Endothelial cell of umbilical vein (primary cell): Measurements from ENCODE around the gene CDK19. TPM values are rescaled to one million over a fixed set of nuclear protein-coding genes. Genes with fewer than 3 reads are reported as not detected.

Experiments used
- BruUV-seq: library from RNA; stranded (reverse); fragments of 400-500 nt; replicated peaks from 2 replicates; lab custom pipeline; 2021; lab: Mats Ljungman, UMichigan
- CTCF ChIA-PET: fragments of 300-600, 350-600 bp; sonication (Branson Sonifier 250); formaldehyde crosslinking; loops from one replicate; lab custom pipeline; 2021; ENCODE audit warnings: antibody characterized with exemption, inconsistent platforms; lab: Charles Lee
- POLR2A ChIA-PET: fragments of 300-600, 350-600 bp; sonication (Branson Sonifier 250); formaldehyde crosslinking; loops from one replicate; lab custom pipeline; 2021; ENCODE audit warnings: antibody characterized with exemption, inconsistent platforms; lab: Charles Lee
- DNase-seq: peaks from one replicate; pipeline ENCODE4 v3.0.0-alpha.2; 2011; ENCODE audit warnings: low read depth, low spot score
- FAIRE-seq: peaks from 2 replicates; lab custom pipeline; 2011; peaks lifted over from hg19 to GRCh38; lab: Jason Lieb, UNC
- H2AFZ ChIP-seq: 2 replicates; pipeline ENCODE4 v1.6.0; 2012; ENCODE audit warnings: low read depth, low read length, control low read depth, inconsistent platforms
- H3K27ac ChIP-seq: 2 replicates; pipeline ENCODE4 v1.5.1; 2011; ENCODE audit warnings: low read depth, mild to moderate bottlenecking, control low read depth, low read length, moderate library complexity; ENCODE audit not compliant: insufficient read depth
- H3K27me3 ChIP-seq, 2 experiments: 2 replicates each; pipeline versions ENCODE4 v1.6.0 to v1.6.1; 2011; ENCODE audit warnings: low read length in 2 of 2, mixed read lengths in 1 of 2; ENCODE audit not compliant: control insufficient read depth in 2 of 2, insufficient read depth in 2 of 2
- H3K36me3 ChIP-seq, 2 experiments: 2 replicates in 1 of 2; 3 replicates in 1 of 2; pipeline ENCODE4 v1.5.1; 2011; ENCODE audit warnings: low read length in 2 of 2, mild to moderate bottlenecking in 1 of 2, moderate library complexity in 1 of 2; ENCODE audit not compliant: control insufficient read depth in 2 of 2, insufficient read depth in 2 of 2; ENCODE audit errors: extremely low read depth in 1 of 2
- H3K4me1 ChIP-seq: 3 replicates; pipeline ENCODE4 v1.5.1; 2011; ENCODE audit warnings: mild to moderate bottlenecking, low read length; ENCODE audit not compliant: control insufficient read depth, insufficient read depth; ENCODE audit errors: extremely low read depth
- H3K4me2 ChIP-seq: 2 replicates; pipeline ENCODE4 v1.6.1; 2011; ENCODE audit warnings: low read length, control low read depth, mixed read lengths; ENCODE audit not compliant: insufficient read depth
- H3K4me3 ChIP-seq, 3 experiments: fragments of 200-600 bp in 1 of 3; sonication (generic), shearing (Covaris generic) in 1 of 3; replicated peaks in 1 of 3; 2 replicates each; pipeline ENCODE4 v1.5.1; 2011 to 2016; ENCODE audit warnings: control low read depth in 3 of 3, low read length in 3 of 3, mild to moderate bottlenecking in 2 of 3, inconsistent platforms in 1 of 3, low read depth in 1 of 3, moderate library complexity in 1 of 3; ENCODE audit not compliant: insufficient read depth in 1 of 3
- H3K79me2 ChIP-seq: 2 replicates; pipeline ENCODE4 v1.6.0; 2012; ENCODE audit warnings: low read length, inconsistent platforms; ENCODE audit not compliant: control insufficient read depth, insufficient read depth
- H3K9ac ChIP-seq: replicated peaks from 2 replicates; pipeline ENCODE3; 2011; ENCODE audit warnings: low read length, control low read depth; ENCODE audit not compliant: insufficient read depth; ENCODE audit errors: extremely low read depth
- H3K9me1 ChIP-seq: replicated peaks from 3 replicates; pipeline ENCODE4 v1.6.0; 2011; ENCODE audit warnings: mild to moderate bottlenecking, low read length; ENCODE audit not compliant: control insufficient read depth, insufficient read depth; ENCODE audit errors: extremely low read depth
- H3K9me3 ChIP-seq: replicated peaks from 2 replicates; pipeline ENCODE4 v1.5.1; 2012; ENCODE audit warnings: low read length, inconsistent platforms; ENCODE audit not compliant: control insufficient read depth, insufficient read depth
- H4K20me1 ChIP-seq: replicated peaks from 2 replicates; pipeline ENCODE3; 2011; ENCODE audit warnings: mild to moderate bottlenecking, low read length; ENCODE audit not compliant: control insufficient read depth, insufficient read depth; ENCODE audit errors: extremely low read depth
- CTCF ChIP-seq, 2 donors: IDR thresholded peaks; 1 replicate in 1 of 2; 2 replicates in 1 of 2; pipeline ENCODE4 v1.5.1; 2011; ENCODE audit warnings: low read length in 2 of 2, mild to moderate bottlenecking in 2 of 2, moderate library complexity in 2 of 2, control low read depth in 1 of 2, inconsistent platforms in 1 of 2, low read depth in 1 of 2; ENCODE audit not compliant: insufficient read depth in 1 of 2; ENCODE audit errors: extremely low read depth in 1 of 2
- EZH2 ChIP-seq: IDR thresholded peaks from 2 replicates; pipeline ENCODE4 v1.6.1; 2012; ENCODE audit warnings: borderline replicate concordance, low read depth, mild to moderate bottlenecking, moderate library complexity, low read length, inconsistent platforms; ENCODE audit not compliant: severe bottlenecking
- FOS ChIP-seq: IDR thresholded peaks from 2 replicates; pipeline ENCODE4 v1.6.1; 2011; ENCODE audit warnings: mild to moderate bottlenecking, low read length, moderate library complexity, borderline replicate concordance; ENCODE audit not compliant: insufficient read depth
- GATA2 ChIP-seq: IDR thresholded peaks from 2 replicates; pipeline ENCODE4 v1.7.0; 2011; ENCODE audit warnings: low read depth, mild to moderate bottlenecking, moderate library complexity, mixed read lengths, low read length; ENCODE audit not compliant: insufficient read length, insufficient read depth
- JUN ChIP-seq: IDR thresholded peaks from 2 replicates; pipeline ENCODE4 v1.6.1; 2011; ENCODE audit warnings: borderline replicate concordance, low read depth; ENCODE audit not compliant: insufficient read length, insufficient read depth
- MAX ChIP-seq: IDR thresholded peaks from 2 replicates; pipeline ENCODE4 v1.6.1; 2011; ENCODE audit not compliant: insufficient read depth, insufficient read length
- MYC ChIP-seq: IDR thresholded peaks from one replicate; pipeline ENCODE4 v1.6.1; 2011; ENCODE audit warnings: mild to moderate bottlenecking, low read depth, low read length
- POLR2A ChIP-seq: IDR thresholded peaks from 2 replicates; pipeline ENCODE4 v1.6.1; 2012; ENCODE audit warnings: low read depth, mild to moderate bottlenecking, control low read depth, low read length
- POLR2AphosphoS5 ChIP-seq: IDR thresholded peaks from 2 replicates; pipeline ENCODE4 v1.6.1; 2012; ENCODE audit warnings: low read depth, mild to moderate bottlenecking, control low read depth, low read length, moderate library complexity; ENCODE audit not compliant: insufficient read depth
- dilution Hi-C: fragments of 300-500 bp; cut with MboI; formaldehyde crosslinking; loops from one replicate; pipeline ENCODE4 v1.15.0; 2019; ENCODE audit warnings: low sequenced_read_pairs; ENCODE audit not compliant: extremely low pct_ligation_motif_present
- intact Hi-C: fragments of 100-400 bp; cut with micrococcal nuclease; formaldehyde crosslinking; loops from one replicate; pipeline ENCODE4 v1.10.0; 2022
- polyA plus RNA-seq, 4 experiments: library from polyadenylated mRNA; depleted of rRNA in 3 of 4; stranded (reverse) in 3 of 4; unstranded in 1 of 4; fragments of >200 nt; gene quantifications; 2 replicates each; pipeline versions ENCODE4 v1.2.1 to v1.2.3, GENCODE V29; 2011 to 2012; ENCODE audit warnings: missing spikeins in 1 of 4
- total RNA-seq: library from RNA; stranded (reverse); gene quantifications from 2 replicates; pipeline ENCODE4 v1.2.3, GENCODE V29; 2021

The CDK19 gene
- total and polyA plus RNA-seq, 2 donors (not counting 3 experiments of a cell fraction or from before 2014, with no cell fraction given) = 4.6 to 12.1 TPM

- no peak overlapping the region for H2AFZ ChIP-seq
- DNase-seq (no peak), FAIRE-seq (no peak)
- no peaks in the 10 kb centered on the region for H3K9me3 ChIP-seq
- no peak overlapping the region for H3K4me2 ChIP-seq
- POLR2A ChIA-PET = no interaction called here
- peaks cover 5 to 8% of the 10 kb centered on the region in 2 experiments for H3K27me3 ChIP-seq
- no peaks in the 10 kb centered on the region for H3K36me3 ChIP-seq
- no peak overlapping the region for H3K4me3 ChIP-seq
- H3K9me1 ChIP-seq = no peaks in the 10 kb centered on the region
- H3K27ac ChIP-seq = no peak overlapping the region
- dilution Hi-C loops = no loop called here
- intact Hi-C loops = no loop called here
- no peaks in the 10 kb centered on the region for H3K4me1 ChIP-seq
- no peaks in the 10 kb centered on the region for H3K79me2 ChIP-seq
- TF ChIP-seq JUN = no peak
- no peaks in the 10 kb centered on the region for H4K20me1 ChIP-seq
- BruUV-seq = no TSS peak
- CTCF ChIA-PET = no interaction called here
- H3K9ac ChIP-seq = no peak overlapping the region
Observed at GRCh38 chr6:110597761-110598160, 217.5 kb downstream of the CDK19 start.

DNA sequence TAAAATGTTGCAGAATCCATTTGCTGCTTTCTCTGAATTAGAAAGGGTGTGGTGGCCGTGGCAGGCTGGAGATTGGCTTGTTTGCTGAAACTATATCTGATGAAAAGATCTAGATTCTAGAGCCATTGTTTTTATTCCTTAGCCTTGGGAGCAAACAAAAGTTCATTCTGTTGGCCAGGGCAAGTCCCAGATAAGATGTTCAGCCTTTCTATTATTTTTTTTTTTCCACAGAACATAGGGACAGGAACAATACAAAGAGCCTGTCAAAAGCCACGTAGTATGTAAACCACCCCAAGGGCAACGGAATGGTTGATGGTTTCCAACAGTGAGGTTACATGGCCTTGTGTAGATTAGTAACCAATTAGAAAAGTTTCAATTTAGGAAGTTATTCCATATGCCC is 218.9 kb downstream of the CDK19 start:
- intact Hi-C loops = no loop called here
- H3K4me2 ChIP-seq = no peak overlapping the region

More for the DNA sequence above, 218.9 kb downstream of the CDK19 start:
- no peak overlapping the region for H3K4me3 ChIP-seq
- H3K27me3 ChIP-seq = peaks cover 7 to 16% of the 10 kb centered on the region in 2 experiments
- no peak for FAIRE-seq
- H3K27ac ChIP-seq = no peak overlapping the region
- H3K9me3 ChIP-seq = no peaks in the 10 kb centered on the region
- BruUV-seq = no TSS peak
- ChIA-PET CTCF (no interaction called here), POLR2A (no interaction called here)
- TF ChIP-seq EZH2 (no peak), CTCF (IDR thresholded peaks at IDR 0.05; ENCODE audit: extremely low read depth in 1 of 2, insufficient read depth in 1 of 2, low read depth in 1 of 2, low read length in 2 of 2) (no peak), JUN (no peak), POLR2AphosphoS5 (no peak), POLR2A (no peak), MYC (no peak), GATA2 (no peak), FOS (no peak), MAX (no peak)
- no peak overlapping the region for H2AFZ ChIP-seq
- H3K4me1 ChIP-seq = no peaks in the 10 kb centered on the region
- H3K9me1 ChIP-seq = no peaks in the 10 kb centered on the region
- no peaks in the 10 kb centered on the region for H4K20me1 ChIP-seq
- no peaks in the 10 kb centered on the region for H3K79me2 ChIP-seq
- H3K9ac ChIP-seq = no peak overlapping the region
- dilution Hi-C loops = no loop called here
- H3K36me3 ChIP-seq = no peaks in the 10 kb centered on the region
- no peak for DNase-seq
